OCI-M1 (cell line): ENCODE data around the gene GBGT1.
A peak's percentile ranks its signal among the peaks of the same experiment; 100 is the strongest.

Experiments used
- DNase-seq: peaks from one replicate; lab custom pipeline; 2025; lab: John Stamatoyannopoulos, UW

GBGT1 gene

DNA sequence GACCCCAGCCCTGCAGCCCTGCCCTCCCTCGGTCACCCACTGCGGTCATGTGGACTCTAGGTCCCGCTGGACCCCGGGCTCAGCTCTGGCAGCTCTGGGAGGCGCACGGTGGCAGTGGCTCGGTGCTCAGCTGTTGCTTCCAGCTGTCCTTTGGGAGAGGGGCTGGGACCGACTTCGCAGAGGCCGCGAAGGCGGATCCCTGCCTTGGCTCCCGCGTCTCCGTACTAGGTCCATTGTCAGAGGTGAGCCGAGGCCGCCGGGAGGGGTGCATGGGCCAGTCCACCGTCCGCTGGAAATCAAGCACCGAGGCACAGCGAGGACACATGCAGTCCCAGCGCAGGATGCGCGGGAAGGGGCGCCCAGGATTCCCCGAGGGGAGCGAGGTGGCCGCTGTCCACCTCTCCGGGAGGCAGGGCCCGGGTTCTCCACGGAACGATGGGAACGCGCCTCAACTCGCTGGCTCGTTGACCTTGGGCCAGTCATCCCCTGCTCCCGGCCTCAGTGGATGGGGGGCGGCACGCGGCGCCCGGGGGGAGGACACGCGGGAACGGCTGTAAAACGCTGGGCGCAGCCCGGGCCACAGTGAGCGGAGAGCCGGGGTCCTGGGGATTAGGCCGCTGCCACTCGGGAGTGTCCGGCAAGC lies 732 bp downstream of the GBGT1 start:
- no peak for DNase-seq

DNA sequence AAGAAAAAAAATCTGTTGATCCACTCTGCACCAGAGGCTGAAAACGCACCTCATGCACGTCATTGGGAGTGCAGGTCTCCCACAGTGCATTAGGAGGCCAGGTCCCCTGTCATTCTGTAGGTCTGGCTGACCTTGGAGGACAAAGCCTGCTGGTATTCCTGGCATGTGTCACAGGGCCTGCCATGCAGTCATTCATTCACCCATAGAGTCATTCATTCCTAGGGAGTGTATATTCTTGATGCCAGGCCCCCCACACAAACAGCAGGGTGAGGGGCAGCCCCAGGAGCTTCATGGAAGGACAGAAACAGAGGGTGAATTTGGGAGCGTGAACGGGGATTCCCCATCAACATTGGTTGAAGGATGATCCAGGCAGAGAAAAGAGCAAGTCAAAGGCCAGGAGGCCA lies 2.2 kb downstream of the GBGT1 start:
- no peak for DNase-seq

DNA sequence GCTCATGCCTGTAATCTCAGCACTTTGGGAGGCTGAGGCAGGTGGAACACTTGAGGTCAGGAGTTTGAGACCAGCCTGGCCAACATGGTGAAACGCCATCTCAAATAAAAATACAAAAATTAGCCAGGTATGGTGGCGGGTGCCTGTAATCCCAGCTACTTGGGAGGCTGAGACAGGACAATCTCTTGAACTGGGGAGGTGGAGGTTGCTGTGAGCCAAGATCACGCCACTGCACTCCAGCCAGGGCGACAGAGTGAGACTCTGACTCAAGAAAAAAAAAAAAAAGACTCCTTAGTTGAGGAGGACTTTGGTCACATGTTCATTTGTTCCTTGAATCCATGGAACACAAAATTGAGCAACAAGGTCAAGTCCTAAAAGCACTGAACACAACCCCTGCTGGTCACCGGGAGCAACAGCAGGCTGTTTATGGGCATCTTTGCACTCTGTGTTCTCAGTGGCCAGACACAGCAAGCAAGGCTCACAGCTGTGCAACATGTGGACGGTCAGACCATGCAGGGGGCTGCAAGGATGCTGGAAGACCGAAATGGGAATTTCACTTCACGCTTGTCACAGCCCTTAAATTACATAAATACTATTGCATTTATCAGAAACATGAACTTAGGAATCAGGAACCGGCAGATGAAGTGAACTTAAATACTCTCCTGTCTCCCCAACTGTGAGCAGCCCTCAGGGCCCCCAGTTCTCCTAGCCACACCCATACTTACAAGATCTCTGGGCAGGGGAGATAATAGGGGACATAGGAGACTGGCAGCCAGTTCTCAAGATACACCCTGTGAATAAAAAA lies 2.8 kb downstream of the GBGT1 start:
- peak; percentile 82 for DNase-seq

DNA sequence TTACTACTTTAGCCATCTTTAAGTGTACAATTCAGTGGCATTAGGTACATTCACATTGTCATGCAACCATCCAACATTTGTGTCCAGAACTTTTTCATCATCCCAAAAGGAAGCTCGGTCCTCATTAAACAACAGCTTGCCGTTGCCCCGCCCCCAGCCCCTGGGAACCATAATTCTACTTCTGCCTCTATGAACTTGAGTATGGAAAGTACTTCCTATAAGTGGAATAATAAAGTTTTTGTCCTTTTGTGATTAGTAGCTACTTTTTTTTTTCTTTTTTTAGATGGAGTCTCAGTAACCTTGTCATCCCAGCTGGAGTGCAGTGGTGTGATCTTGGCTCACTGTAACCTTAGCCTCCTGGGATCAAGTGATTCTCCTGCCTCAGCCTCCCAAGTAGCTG lies 5.0 kb downstream of the GBGT1 start:
- no peak for DNase-seq

DNA sequence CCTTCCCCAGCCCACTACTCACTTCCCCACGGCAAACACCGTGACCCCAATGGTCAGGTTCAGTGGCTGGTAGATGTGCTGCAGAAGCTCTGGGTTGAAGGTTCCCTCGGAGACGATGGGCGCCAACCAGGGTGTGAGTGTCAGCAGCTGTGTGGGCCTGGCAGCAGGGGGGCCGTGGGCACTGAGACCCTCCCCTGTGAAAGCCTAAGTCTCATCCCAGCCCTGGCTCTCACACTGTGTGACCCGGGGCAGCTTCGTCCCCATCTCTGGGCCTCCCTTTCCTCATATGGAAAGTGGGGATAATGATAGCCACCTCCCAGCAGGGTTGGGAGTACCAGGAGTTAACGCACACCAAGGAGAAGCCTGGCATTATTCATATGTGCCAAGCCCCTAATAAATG lies 8.6 kb downstream of the GBGT1 start:
- no peak for DNase-seq

DNA sequence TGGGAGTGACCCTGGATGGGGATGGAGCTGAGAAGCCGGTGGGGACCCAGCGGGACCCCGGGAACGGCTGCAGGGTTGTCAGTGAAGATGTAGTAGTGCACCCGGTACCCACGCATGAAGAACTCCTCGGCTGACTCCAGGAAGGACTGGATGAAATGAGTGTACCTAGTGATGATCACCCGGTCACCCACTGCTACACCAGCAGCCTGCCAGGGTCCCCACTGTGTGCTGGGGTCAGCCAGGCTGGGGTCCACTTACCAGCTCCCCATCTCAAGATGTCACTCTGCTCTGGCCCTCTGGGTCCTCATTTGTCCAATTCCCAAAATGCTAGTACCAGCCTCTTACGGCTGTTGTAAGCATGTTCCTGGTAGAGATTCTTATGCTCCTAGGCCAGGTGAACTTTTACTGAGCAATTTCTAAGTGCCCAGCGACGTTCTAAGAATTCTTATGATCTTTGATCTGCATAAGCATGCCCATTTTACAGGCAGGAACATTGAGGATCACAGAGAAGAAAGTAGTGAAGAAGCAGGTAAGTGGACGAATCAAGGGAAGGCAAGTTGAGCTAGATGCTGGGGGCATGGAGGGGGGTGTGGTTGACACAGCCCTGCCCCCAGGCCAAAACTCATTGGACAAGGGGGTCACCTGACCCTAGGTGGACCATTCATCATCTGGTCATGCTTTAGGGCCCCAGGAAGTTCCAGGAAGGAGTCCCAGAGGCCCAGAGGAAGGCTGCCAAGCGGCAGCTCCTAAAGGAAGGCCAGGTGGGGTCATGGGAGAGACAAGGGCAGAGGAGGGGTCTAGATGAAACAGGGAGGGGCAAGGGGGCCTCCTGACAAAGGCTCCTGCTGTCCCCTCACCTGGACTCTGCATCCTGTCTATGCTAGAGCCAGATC lies 9.4 kb downstream of the GBGT1 start:
- no peak for DNase-seq

DNA sequence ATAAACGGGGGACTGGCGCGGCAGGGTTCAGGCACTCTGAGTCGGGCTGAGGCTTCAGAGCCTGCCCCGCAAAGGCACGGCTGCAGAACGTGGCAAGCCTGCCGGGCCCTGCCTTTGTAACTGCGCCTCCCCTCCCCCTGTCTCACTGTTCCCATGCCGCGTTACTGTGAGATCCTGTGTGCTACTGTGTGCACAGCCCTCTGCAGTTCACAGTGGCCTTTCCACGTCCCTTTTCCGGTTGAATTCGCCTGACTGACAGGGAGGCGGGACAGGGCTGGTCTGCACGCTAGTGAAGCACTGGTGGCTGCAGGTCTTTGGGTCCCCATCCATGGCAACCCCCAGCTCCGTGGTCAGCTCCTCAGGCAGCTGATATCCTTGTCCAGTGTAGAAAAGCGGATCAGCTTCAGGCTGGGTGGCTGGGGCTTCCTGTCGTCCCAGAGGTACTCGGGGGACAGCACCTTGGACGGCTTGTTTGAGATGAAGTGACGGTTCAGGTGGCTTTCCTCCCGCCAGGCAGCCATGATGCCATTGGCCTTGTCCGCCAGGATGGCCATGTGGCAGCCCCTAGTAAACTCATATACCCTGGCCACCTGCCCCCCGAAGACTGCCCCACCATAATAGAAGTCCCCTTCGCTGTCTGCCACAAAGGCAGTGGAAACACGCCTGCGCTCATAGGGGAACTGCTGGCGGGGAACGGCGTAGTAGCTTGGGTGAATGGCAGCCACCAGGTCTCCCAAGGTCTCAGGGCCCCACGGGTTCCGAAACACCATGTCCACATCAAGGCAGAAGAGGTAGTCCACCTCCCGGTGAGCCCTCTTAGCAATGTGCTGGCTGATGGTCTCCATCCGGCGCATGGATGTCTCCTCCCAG lies 10.3 kb downstream of the GBGT1 start:
- no peak for DNase-seq

DNA sequence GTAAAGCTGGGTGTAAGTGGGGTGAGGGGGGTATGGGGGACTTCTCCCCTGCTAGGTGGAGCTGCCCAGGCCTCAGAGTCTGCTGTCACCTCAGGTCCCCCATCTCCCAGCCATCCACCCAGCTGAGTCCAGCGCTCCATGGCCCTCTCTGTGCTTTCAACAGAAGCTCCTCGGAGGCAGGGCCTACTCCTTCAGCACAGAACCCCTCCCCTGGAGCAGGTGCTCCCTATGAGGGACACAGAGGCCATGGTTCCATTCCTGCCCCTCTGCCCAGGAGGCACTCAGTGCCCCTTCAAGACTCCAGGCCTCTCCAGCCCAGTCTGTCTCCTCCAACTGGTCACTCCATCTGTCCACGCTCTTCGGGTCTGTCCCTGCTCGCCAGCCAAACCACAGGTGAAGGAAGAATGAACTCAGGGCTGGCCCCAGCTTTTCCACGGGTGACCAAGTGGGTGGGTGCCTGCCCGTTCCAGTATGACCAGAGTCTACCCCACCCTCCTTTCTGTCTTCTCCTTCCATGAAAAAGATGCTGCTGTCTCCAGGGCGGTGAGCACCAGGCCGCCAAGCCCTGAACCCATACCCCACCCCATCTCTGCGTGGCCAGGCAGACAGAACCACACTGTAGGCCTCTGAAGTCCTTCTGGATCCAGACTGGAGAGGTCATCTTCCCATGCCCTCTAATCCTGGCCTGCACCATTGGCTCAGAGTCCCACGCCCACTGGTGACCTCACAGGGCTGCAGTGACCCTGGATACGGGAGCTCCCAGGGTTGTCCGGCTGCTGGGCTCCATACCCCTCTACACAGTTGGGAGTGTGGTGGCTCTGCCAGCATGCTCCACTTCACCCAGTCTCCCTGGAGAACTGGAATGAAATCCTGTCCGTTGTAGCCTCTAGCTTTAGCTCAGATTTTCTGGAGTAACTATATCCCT lies 11.9 kb downstream of the GBGT1 start:
- DNase-seq, result no peak

DNA sequence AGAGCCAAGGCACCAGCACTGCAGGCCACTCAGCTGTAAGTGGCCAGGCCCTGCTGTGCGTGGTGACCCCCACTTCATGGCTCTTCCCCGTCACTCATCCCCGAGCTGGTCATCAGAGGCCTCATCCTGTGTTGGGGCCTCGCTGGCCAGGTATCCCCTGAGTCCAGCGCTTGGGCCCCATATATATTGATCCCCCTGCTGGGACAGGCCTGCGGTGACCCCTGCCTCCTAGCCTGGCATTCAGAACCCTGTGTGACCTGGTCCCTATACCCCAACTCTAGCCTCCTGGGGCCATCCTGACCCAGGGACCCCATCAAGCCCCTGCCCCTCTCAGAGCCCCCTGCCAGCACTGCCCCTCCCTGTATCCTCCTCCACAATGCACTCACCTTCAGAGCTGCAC lies 12.7 kb downstream of the GBGT1 start:
- no peak for DNase-seq

DNA sequence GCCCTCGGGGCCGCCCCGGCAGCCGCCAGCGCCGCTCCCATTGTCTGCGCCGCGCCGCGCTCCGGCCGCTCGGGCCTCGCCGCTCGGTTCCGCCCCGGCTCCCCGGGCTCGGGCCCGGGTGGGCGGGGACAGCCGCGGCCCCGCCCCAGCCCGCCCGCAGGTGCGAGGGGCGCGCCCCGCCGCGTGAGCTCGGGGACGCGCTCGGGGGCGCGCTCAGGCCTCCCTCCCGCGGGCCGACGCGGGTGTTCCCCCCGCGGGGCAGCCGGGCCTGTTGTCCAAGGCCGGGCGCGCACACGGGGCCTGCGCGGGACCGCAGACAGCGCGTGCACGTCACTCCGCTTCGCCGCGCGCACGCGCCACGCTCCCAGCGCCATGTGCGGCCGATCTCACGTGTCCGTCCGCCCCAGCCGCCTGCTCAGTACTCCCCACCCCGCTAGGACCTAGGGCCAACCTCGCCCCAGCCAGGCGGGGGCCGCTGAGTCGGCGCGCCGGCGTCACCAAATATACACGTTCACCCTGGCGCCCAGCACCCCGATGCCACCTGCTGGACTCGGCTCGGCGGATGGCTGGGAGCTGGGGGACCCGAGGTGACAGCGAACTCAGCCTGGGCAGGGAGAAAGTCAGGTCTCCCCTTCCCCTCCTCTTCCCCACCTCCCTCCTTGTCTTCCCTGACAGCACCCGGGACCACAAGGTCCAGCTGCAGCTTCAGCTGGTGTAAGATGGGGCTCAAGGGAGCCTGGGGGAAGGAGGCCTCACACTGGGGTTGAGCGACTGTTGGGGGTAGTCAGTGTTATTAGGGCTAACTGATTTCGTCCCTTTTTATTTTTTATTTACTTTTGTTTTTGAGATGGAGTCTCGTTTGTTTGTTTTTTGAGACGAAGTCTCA lies 14.3 kb downstream of the GBGT1 start:
- peak; percentile 94 for DNase-seq

DNA sequence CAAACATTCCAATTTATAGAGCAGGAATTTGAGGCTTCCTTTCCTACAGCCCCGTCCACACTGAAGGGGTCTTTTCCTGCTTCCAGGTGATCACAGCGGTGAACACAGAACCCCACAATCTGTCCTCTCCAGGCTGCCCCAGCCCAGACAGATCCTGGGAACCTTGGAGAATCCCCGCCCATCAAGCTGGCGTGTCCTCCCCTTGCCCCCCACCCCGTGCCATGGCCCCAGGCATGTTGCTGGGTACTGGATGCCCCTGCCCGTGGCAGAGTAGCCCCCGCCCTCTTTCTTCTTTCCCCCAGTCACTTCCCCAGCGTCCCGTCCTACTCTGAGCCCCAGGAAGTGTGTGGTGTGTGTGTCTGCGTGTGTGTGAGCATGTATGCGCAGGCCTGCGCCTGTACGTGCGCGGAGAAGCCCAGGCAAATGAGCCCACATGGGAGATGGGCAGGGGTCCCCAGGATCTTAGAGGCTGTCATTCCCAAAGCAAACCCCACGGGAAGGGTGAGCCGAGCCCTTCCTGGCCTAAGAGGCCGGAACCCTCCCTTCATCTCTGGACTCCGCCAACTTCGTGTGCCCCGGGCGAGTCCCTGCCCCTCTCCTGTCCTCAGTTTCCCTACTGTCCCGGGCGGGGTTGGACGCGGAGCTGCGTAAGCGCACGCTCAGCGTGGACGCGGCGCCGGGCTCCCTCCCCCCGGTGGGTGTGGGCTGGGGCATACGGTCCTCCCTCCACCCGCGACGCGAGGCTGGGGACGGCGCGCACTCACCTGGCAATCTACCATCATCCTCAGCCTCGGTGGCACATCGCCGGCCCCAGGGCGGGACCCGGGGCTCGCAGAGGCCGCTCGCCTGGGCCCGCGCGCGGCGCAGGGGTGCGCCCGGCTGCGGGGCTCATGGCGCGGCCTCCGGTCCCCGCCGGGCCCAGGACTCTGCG lies 15.2 kb downstream of the GBGT1 start:
- DNase-seq, result peak; percentile 62

DNA sequence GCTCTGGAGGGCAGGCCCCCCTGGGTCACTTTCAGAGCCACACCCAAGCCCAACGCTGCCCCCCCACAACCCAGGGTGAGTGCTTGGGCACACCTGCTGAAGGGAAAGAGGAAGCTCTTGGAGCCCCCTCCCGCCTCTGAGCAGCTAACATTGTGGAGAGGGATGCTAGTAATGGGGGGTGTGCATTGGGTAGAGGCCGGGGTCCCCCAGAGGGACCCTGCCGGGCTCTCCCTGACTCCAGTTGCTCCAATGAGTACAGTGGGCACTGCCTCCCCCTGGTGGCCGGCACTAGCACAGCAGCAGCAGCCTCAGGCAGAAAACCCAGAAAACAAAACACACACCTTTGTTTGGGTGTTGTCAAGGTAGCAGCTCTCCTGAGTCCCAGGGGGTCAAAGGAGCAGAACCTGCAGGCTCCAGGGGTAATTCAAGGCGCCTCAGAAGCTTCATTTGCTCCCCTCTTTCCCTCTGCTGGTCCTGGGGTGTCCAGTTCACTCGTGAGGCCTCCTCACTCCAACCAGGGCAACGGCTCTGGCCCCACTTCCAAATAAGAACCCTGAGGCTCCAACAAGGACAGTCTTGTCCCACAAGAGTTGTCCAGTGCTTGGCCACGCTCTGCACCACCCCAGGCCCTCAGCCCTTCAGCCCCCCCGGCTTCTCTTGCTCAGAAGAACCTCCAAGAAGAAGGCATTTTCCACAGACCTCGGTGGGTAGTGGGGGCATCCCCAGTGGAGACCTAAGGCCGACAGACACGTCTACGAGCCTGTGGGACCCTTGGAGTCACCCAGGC lies 16.1 kb downstream of the GBGT1 start:
- peak; percentile 76 for DNase-seq

DNA sequence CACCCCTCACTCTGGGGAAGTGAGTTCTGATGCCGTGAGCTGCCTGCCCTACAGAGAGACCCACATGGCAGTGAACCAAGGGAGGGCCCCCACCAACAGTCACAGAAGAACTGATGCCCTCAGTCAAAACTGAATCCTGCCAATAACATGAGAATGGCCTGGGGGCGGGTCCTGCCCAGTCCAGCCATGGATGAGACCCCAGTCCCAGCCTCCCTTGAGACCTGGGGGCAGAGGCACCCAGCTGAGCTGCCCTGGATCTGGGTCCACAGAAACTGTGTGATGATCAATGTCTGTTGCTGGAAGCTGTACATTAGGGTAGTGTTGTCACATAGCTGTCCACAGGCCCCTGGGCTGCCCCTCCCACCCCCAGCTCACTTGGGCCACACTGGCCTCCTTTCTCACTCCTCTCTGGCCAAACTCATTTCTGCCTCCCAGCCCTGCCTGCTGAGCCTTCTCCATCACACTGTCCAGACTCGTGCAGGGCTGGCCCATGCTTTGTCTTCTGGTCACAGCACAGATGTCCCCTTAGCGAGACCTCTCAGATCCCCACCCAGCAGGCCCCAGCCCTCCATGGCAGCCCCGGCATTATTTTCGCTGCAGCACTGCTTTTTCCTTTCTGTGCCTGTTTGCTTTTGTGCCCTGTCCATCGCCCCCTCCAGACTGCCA lies 16.8 kb downstream of the GBGT1 start:
- no peak for DNase-seq

DNA sequence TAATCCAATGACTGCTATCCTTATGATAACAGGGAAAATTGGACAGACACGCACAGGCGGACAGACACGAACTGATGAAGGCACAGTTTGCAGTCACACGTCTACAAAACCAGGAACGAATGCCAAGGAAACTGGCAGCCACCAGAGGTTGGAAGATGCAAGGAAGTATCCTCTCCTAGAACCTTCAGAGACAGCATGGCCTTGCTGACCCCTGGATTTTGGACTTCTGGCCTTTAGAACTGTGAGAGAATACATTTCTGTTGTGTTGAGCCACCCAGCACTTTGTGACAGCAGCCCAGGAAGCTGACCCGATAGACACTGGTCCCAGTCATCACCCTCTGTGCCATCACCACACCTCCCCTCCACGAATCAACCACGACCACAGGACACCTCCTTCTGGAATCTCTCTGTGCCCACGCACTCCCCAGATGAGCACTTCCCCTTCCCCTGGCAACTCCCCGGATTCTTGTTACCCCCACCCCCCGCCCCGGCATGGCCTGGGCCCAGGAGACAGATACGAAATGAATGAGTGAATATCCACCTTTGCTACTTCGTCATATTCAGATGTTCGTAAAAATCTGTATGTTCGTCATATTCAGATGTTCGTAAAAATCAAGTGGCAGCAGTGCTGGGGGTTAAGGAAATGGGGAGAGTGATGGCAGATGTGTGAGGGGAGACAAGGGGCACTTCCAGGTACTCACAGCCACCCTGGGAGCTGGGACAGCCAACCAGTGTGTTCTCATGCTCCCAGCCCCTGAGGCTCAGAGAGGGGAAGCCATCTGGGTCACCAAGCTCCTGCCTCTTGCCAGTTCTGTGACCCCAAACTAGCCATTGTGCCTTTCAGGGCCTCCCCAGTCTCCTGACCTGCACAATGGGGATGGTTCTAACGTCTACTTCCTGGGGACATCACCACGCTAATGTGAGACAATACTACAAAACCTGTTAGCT lies 18.5 kb downstream of the GBGT1 start:
- DNase-seq, result no peak

DNA sequence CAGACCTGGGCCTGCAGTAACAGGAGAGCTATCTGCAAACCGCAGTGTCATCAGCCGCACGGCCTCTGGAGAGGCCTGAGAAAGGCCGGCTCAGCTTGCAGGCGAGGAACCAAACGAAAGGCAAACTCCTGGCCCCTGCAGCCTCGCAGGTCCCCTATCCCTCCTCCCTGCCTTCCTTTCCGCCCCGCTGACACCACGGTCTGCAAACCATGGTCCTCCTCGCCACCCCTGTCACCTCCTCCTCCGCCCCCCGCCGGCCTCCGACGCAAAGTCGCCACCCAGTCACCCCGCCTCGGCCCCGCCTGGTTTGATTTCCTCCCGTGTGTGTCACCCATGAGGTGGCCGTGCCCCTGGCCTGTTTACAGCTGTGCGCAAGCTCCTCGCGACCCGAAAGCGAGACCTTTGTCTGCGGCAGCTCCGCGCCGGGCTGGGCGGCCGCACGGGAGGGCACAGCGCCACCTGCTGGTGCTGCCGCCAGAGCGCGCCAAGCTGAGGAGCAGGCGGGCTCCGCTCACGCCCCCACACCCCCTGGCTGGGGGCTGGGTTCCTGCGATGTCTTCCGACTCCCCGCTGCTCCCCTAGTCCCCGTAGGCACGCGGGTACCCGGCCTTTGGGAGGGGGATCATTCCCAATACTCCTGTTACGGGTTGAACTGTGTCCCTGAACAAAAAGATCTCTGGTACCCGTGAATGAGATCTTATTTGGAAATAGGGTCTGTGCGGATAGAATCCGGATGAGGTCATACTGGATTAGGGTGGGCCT lies 19.4 kb downstream of the GBGT1 start:
- DNase-seq, result peak; percentile 85
